Left lobe of liver (tissue), 2 donors: ENCODE data around the gene KRTAP26-1. TPM values are rescaled to one million over a fixed set of nuclear protein-coding genes. Genes with fewer than 3 reads are reported as not detected.

Source experiments
- ATAC-seq: fragments of 200-7000 bp; cut with Tn5 transposase; one replicate; pipeline ENCODE4 v1.9.1; 2020; ENCODE audit warnings: mild to moderate bottlenecking, moderate library complexity
- DNase-seq: peaks from one replicate; pipeline ENCODE4 v3.0.0-alpha.2; 2020; ENCODE audit warnings: low spot score
- total RNA-seq: library from RNA; stranded (reverse); gene quantifications from one replicate; pipeline ENCODE4 v1.2.1, GENCODE V29; 2021
- donor health status: DM: no; HTN: no; CAD: no; lungs with moderate emphysema.
- donor health status: DM: no; HTN: yes; CAD: no.

The KRTAP26-1 gene, protein sequence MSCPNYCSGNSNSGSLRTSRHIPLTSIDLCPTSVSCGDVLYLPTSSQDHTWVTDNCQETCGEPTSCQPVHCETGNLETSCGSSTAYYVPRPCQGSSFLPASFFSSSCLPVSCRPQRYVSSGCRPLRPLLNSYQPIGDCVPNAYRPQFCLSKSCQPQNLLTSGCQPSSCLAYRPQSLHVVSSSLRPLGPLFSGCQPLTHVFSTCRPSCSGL
- total RNA-seq: not detected

DNA sequence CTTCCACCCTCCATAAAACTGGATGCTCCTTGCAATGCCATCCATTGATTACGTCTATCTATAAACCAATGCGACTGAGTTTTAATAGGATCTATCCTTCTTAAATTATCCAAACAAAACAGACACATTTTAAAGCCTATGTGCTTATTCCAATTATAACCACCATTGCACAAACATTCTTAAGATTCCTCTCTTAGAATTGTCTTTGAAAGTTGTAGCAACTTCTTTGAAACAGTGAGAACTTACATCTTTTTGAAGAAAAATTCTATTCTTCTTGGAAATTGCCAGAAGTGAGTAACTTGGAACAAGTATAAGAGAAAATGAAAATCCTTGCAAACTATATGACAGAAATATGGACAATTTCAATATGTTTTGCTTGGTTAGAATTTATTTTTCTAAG, at the start of gene KRTAP26-1:
KRTAP26-1 (minus strand) TSS at position 101 of the 400 bp plus-strand sequence. CDS start 280 bp downstream, outside the sequence.
- DNase-seq (no peak), ATAC-seq (no peak)

DNA sequence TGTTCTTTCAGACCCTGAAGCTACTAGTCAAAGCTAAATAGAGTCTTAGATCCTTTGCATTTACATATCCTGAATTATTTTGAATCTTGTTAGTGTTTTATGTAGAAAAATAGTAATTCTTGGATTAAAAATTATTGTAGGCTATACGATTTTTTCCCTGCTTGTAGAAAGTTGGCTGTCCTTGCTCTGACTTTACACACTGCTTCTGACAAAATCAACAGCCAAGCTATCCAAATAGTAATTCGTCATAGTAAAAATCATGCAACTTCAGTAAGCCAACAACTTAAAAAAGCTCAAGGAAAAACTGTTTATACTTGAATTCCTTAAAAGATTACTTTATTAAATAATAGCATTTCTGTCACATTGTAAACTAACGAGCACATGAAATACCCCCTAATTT, 35.8 kb upstream of the KRTAP26-1 start:
- ATAC-seq: no peak
- DNase-seq: no peak

DNA sequence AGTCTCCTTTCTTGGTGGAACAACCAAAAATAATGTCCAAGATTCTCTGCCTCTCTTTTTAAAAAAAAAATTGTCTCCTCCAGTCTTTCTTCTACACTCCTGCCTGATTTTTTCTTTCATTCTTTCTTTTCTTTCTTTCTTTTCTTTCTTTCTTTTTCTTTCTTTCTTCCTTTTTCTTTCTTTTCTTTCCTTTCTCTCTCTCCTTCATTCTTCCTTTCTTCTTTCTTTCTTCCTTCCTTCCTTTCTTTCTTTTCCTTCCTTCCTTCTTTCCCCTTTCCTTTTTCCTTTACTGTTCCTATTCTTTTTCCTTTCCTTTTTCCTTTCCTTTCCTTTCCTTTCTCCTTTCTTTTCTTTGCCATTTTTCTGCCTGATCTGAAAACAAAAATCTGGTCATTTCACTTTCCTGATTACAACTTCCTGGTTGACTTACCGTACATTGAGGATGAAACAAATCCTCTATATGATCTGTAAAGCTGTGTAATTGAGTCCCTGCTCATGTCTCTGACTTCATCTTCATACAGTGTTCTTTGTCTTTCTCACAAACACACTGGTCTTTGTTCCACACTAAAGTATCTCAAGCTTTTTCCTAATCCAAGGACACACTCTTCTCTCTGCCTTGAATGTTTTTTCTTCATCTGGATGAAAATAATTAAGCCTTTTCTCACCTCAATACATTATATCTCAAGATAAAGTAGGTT, 34.3 kb upstream of the KRTAP26-1 start:
- no peak for ATAC-seq
- DNase-seq: no peak

DNA sequence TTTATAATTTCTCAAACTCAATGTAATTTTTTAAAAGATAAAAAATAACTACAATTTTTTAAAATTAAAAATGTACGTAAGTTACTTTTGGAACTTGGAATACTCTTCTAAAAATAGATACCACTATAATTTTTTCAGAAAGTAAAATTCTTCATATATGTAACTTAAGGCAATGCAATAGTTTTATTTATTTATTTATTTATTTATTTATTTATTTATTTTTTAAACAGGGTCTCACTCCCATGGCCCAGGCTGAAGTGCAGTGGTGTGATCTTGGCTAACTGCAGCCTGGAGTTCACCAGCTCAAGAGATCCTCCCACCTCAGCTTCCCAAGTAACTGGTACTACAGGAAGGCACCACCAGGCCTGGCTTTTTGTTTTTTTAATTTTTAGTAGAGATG, 31.4 kb upstream of the KRTAP26-1 start:
- ATAC-seq (no peak), DNase-seq (no peak)

DNA sequence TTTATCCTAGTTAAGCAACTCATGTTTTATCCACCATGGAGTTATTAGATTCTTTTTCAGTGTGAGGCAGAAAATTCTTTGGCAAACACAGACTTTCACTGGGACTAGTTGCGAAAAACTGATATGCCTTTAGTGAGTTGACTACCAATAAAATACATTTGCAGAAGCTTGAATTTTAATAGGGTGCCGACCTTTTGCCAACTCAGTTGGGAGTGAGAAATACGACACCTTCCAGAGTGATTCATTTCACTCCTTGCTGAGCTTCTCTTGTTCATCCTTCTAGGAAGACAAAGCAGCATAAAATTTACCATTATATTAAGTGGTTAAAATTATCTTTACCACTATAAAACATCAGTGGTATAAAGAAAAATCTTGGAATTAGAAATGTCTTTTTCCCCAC, 29.5 kb upstream of the KRTAP26-1 start:
- DNase-seq: no peak
- no peak for ATAC-seq

DNA sequence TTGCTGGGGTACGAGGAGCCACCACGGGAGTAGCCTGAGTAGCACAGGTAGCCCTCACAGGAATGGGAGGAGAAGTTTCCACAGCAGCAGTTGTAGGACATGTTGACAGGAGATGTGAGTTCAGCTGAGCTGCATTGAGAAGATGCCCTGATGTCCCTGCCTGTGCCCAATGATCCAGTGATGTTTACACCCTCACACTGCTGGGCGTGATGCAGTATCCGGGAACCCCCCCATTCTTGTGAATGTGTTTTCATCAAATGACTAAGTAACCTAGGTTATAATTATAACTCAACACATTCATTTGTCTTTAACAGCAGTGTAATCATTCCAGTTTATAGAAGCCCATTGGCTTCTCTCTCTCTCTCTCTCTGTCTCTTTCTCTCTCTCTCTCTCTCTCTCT, 28.4 kb upstream of the KRTAP26-1 start, which contains the start of gene KRTAP23-1:
KRTAP23-1 (minus strand) TSS at position 101 of the 400 bp plus-strand sequence; CDS start at position 101, 0 bp downstream.
- no peak for DNase-seq
- no peak for ATAC-seq

DNA sequence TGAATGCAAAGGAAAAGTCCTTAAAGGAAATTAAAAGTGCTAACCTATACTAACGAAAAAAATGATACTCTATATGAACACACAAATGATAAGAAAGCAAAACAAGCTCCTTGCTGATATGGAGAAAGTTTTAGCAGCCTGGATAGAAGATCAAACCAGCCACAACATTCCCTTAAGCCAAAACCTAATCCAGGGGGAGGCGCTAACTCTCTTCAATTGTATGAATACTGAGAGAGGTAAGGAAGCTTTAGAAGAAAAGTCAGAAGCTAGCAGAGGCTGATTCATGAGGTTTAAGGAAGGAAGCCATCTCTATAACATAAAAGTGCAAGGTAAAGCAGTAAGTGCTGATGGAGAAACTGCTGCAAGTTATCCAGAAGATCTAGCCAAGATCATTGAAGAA, 24.9 kb upstream of the KRTAP26-1 start:
- ATAC-seq (no peak), DNase-seq (no peak)

DNA sequence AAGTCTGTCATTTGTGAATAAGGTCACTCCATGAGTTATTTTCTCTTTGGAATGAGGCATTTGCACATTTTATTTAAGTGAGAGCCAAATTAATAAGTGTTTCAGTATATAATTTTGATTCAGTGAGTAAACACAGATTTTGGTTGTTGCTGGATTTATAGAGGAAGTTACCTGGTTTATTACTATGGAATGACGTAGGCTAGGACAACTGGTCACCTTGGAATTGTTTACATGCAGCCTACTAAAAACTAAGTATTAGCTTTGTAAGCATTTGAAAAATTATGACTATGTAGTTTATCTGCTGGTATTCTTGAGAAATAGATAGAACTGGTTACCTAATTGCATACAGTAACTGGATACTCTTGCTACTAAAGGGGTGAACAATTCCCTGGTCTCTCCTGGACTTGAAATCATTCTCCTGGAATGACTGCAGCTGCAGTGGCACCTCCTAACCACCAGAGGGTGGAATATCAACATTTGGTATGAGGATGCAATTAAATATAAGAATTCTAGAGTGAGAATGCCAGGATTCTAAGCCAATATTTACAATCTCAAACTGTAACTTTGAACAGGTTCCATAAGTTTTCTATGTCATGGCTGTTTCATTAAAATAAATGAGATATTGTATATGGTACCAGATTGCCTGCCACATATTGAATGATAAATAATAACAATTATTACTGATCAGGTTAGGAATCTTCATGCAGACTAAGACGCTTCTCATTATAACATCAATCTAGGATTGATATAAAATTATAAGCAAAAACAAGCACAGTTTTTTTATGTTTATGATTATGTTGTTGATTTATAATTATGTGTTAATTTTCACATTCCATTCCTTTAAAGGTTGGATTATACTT, 20.8 kb upstream of the KRTAP26-1 start:
- peak; percentile 47 for DNase-seq

DNA sequence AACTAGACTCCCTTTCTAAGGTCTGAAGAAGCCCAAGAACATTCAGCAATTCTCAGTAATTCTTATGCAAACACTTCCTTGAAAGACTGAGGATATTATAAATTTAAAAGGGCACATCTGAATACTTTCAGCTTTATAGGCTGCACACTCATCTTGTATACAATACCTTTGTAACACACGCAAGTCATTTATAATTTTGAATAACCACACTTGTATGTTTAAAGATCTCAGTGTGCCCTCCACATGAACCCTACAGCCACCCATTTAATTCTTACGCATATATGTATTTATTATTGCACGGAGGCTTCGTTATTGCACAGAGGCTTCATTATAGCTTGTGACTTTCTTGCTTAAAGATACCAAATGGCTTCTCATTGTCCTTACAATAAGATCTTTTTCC, 18.6 kb upstream of the KRTAP26-1 start:
- no peak for ATAC-seq
- DNase-seq: no peak

More for the DNA sequence above, 20.8 kb upstream of the KRTAP26-1 start:
- ATAC-seq: peak; percentile 85

DNA sequence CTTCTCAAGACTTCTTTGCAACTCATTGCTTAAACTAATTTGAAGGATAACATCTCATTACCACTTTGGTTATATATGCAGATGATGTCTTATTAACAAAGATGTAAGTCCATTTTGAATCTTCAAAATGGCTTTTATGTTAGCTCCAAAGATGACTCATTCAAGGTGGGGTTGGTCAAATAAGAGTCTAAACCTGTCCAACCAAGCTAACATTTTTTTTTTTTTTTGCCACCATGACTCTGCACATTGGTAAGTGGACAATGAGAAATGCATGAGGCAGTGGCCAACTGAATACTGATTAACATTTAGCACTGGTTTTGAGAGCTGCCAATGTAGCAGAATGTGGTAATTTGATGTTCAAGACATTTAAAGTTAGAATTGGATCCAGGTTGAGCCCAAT, 17.7 kb upstream of the KRTAP26-1 start:
- ATAC-seq (no peak), DNase-seq (no peak)

DNA sequence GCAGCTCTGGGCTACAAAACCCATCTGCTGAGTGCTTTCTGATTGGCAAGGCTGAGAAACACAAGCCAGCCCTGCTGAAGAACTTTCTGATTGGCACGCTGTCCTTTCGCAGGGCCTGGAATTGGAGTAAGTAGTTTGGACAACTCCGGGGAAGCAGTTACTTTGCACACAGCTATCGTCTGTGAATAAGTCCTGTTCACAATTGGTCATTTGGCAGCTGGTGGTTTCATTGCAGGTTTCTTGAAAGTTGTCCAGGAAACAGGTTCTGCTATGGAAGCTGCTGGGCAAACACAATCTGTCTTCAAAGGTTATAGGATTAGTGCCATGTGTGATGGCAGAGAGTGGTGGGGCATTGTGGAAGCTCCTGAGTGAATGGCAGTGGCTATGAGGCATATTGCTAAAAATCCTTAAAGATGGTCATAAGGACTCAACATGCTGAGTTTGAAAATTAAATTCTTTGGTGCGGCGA, 17.2 kb upstream of the KRTAP26-1 start, which contains the start of gene KRTAP27-1:
KRTAP27-1 (minus strand) TSS at position 419 of the 469 bp plus-strand sequence; CDS start at position 393, 26 bp downstream.
- ATAC-seq: no peak
- no peak for DNase-seq

DNA sequence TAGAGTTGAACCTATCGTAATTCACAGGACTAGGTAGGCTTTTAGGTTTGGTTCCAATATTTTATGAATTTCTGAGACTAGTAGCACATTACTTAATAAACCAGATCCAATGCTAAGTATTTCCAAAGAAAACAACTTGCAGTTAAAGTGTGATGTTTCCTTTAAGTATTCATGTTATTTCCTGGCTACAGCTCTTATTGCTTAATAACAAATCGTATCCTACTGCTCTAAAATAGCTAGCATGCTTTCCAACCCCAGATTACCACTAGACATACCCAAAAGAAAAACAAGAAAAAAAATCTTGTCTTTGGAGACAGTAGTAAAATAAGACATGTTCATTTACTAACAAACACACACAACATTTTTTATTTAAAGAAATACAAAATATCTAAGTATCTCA, 16.5 kb upstream of the KRTAP26-1 start:
- no peak for ATAC-seq
- DNase-seq: no peak

DNA sequence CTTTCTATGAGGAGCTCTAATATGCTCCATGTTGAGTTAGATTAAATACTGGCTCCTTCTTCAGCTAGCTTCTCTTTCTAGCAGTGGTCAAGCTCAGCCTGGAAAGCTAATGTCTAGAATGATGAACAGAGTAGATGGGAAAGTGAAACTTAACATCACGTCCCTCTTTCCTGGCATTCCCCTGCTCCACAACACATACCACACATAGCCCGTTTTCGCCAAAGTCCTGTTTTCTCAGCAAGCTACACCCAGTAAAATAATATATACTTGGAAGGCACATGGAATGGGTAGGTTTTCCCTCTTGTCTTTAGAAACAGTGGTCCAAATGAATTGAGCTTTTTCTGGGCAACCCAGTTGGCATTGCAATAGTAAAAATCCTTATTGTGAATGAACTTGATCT, 13.6 kb upstream of the KRTAP26-1 start:
- no peak for ATAC-seq
- DNase-seq: no peak

DNA sequence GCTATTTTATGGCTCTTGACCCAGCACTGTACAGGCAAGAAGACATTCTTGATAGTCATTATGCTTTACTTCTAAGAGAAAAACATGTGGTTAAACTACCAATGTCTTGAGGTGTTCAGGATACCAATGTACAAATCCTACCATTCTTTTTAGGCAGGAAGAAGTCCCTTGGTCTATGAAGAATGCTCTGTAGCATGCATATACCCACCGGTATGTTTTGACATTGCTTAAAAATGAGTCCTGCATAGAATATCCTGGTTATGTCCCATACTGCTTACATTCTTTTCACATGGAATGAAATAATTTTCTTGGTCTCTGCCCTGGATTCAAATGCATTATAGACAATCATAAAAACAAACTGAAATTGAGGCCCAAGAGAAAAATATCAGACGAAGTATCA, 12.6 kb upstream of the KRTAP26-1 start:
- ATAC-seq (no peak), DNase-seq (no peak)

DNA sequence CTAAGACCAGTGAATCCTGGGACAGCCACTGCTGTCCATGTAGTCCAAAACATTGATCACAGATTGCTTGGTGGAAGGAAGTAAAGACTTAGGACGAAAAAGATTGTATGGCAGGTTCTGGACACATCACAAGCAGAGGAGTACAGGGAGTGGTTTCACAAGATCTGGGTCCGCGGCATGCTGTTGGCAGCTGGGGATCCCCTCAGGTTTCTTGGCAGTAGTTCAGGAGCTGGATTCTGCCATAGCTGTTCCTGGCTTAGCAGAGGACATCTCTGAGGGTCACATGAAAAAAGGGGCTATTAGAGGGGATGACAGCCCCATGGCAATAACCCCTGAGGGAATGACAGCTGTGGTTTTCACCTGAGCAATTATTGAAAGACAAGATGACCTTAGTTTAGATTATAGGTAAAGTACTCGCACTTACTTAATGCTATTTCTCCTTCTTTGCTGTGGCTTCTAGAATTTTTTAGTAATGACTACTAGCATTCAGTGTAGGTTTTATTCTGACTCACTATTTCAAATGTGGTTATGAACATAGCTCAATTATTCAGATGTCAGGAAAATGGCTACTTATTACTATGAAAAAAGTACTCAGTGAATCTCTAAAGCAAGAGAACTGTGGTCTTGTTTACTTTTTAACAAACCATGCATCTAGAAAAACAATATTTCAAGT, 9.2 kb upstream of the KRTAP26-1 start:
- DNase-seq (no peak), ATAC-seq (no peak)

DNA sequence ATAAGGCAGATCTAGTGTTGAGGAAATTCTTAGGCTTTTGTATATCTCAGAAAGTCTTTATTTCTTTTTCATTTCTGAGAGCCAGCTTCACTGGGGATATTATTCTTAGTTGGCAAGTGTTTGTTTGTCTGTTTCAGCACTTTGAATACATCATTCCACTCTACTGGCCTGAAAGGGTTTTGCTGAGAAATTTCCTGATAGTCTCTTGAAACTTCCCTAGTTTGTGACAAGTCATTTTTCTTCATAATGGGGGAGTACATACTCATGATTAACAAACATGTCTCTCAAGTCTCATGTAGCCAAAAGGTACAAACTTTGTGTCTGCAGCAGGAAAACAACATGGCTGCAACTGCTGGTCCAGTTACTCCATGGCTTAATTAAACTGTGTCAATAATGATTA, 6.3 kb upstream of the KRTAP26-1 start:
- DNase-seq: no peak
- no peak for ATAC-seq

DNA sequence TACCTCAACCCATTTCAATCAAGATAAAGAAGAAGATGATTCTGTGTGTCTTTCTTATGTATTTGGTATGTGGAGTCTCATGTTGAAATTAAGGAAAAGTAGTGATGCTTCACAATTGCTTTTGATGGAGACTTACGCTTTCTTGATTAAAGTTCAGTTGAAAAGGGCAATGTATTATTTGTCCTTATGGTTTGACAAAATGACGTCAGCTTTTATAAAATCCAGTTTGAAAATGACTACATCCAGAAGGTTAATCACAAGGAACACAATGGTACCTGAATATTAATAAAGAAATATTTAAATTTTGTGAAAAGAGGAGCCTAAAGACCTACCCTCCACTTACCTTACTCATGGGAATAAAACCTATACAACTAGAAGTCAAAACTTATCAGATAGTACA, 4.4 kb downstream of the KRTAP26-1 start:
- no peak for ATAC-seq
- no peak for DNase-seq

DNA sequence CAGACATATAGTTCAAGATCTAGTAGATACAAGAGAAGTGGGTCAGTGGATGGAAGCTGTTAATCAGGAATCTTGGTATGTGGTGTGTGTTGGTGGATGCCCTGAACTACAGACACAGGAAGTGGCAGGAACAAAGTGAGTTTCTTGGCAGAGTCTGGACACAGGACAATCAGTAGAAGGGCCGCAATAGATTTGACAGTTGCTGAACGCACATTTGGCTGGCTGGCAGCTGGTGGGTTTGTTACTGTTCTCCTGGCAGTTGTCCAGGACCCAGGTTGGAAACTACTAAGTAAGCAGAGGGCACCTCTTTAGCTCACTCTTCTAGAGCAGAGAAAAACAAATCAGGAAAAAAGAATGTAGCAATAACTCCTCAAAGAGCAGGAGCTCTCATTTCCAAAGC, 13.2 kb downstream of the KRTAP26-1 start:
- ATAC-seq (no peak), DNase-seq (no peak)

DNA sequence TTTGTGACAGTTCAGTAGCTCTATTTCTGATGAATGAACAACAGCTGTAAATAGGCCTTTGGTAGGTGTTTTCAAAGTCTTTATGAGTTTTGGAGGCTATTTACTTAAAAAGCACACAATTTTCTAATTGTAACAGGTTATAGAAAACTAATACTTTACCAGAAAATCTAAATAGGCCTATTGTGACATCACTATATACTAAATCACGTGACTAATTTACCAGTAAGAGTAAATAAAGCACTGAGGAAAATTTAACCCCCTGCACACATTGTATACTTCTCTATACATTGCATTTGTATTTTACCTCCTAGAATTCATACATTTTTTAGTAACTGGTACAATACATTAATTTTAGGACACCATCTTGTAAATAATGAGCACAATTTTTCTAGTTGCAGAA, 15.0 kb downstream of the KRTAP26-1 start:
- no peak for DNase-seq
- ATAC-seq: no peak

DNA sequence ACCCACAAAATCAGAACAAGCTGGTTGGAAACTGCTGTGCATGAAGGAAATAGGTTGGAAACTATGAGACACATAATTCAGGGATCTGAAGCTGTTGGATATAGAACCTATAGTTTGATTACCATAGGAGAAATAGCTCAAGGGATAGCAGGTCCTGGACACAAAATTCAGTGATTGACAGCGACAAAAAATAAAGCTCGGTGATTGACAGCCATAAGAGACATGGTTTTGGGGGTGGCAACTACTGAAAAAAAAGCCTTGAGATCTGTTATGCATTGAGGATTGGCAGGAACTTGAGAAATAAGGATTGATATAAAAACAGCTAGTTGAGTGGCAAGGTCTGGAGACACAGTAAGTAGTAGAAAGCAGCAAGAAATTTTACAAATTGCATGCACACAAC, 30.9 kb downstream of the KRTAP26-1 start, which contains the start of gene KRTAP25-1:
KRTAP25-1 (minus strand) TSS at position 300 of the 400 bp plus-strand sequence; CDS start at position 276, 24 bp downstream.
- ATAC-seq (no peak), DNase-seq (no peak)

DNA sequence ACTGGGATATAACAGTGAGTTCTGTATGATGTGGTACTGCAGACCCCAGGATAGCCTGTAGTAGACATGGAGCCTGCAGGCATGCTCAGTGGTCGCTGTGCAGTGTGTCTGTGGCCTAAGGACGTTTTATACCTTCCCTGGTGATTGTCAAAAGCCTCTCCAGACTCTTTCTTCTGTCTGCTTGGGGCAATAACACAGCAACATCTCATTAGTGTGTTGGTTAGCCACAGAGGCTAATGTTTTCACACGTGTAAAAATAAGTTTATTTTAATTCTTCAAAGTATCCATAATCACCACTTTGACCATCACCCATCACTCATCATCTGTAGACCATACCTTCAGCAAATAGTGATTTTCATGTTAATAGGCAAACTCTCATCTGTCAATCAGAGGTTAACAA, 37.3 kb downstream of the KRTAP26-1 start, which contains the start of gene KRTAP24-1:
KRTAP24-1 (minus strand) TSS at position 101 of the 400 bp plus-strand sequence; CDS start at position 83, 18 bp downstream.
- no peak for DNase-seq
- ATAC-seq: no peak
